EL (cell line): ENCODE results near the gene TNN.
A peak's percentile ranks its signal among the peaks of the same experiment; 100 is the strongest.

Experiments
- DNase-seq: peaks from one replicate; pipeline ENCODE4 v3.0.0-alpha.2; 2016

Gene TNN

GRCh38 chr1:175147569-175147968 is 79.9 kb downstream of the TNN start:
- no peak for DNase-seq

- no peak for DNase-seq
Observed at GRCh38 chr1:175148068-175148467, 80.4 kb downstream of the TNN start.

GRCh38 chr1:175150596-175151319 is 83.1 kb downstream of the TNN start:
- peak; percentile 13 for DNase-seq

- peak; percentile 33 for DNase-seq
Observed at GRCh38 chr1:175152006-175152652, 84.5 kb downstream of the TNN start.

GRCh38 chr1:175154629-175155472 is 87.2 kb downstream of the TNN start:
- DNase-seq = peak; percentile 42

GRCh38 chr1:175155473-175155856 is 87.8 kb downstream of the TNN start:
- no peak for DNase-seq

GRCh38 chr1:175155936-175156335 is 88.3 kb downstream of the TNN start:
- DNase-seq = no peak

- DNase-seq = no peak
Observed at GRCh38 chr1:175157200-175157599, 89.6 kb downstream of the TNN start.

GRCh38 chr1:175158170-175158591 is 90.5 kb downstream of the TNN start:
- no peak for DNase-seq

- DNase-seq = no peak
Observed at GRCh38 chr1:175162955-175163354, 95.3 kb downstream of the TNN start.

GRCh38 chr1:175163702-175164101 is 96.1 kb downstream of the TNN start:
- DNase-seq = no peak

GRCh38 chr1:175164751-175165150 is 97.1 kb downstream of the TNN start:
- no peak for DNase-seq

GRCh38 chr1:175166746-175167145 is 99.1 kb downstream of the TNN start:
- DNase-seq = no peak

- DNase-seq = no peak
Observed at GRCh38 chr1:175167861-175168260, 100.2 kb downstream of the TNN start.

GRCh38 chr1:175168782-175169181 is 101.1 kb downstream of the TNN start:
- no peak for DNase-seq

- peak; percentile 7 for DNase-seq
Observed at GRCh38 chr1:175169286-175170018, 101.8 kb downstream of the TNN start.

- DNase-seq = no peak
Observed at GRCh38 chr1:175171036-175171913, 103.6 kb downstream of the TNN start.

- no peak for DNase-seq
Observed at GRCh38 chr1:175172503-175172902, 104.9 kb downstream of the TNN start.

GRCh38 chr1:175173531-175173930 is 105.9 kb downstream of the TNN start:
- DNase-seq = no peak

- DNase-seq = no peak
Observed at GRCh38 chr1:175174309-175175102, 106.9 kb downstream of the TNN start.

- DNase-seq = peak; percentile 5
Observed at GRCh38 chr1:175176246-175176645, 108.6 kb downstream of the TNN start.
